H9 (cell line): Measurements from ENCODE around the gene SEMA4C. TPM values are rescaled to one million over a fixed set of nuclear protein-coding genes. Genes with fewer than 3 reads are reported as not detected.

ENCODE experiments used
- DNase-seq: peaks from one replicate; pipeline ENCODE4 v3.0.0-alpha.2; 2017
- H2AFZ ChIP-seq: one replicate; pipeline ENCODE4 v1.6.1; 2013; ENCODE audit warnings: mild to moderate bottlenecking, low read length, control low read depth, moderate library complexity
- H2AK5ac ChIP-seq: 2 replicates; pipeline ENCODE4 v1.6.1; 2013; ENCODE audit warnings: low read length, control low read depth, mixed read lengths; ENCODE audit not compliant: insufficient read length
- H2BK120ac ChIP-seq: one replicate; pipeline ENCODE4 v1.6.1; 2013; ENCODE audit warnings: low read depth, mild to moderate bottlenecking, low read length, control low read depth, inconsistent platforms; ENCODE audit not compliant: poor library complexity, severe bottlenecking
- H2BK12ac ChIP-seq: 2 replicates; pipeline ENCODE4 v1.6.1; 2013; ENCODE audit warnings: low read length, control low read depth, mixed read lengths, low read depth; ENCODE audit not compliant: insufficient read length
- H2BK15ac ChIP-seq: 2 replicates; pipeline ENCODE4 v1.6.1; 2013; ENCODE audit warnings: low read depth, low read length, control low read depth
- H2BK20ac ChIP-seq: one replicate; pipeline ENCODE4 v1.6.1; 2013; ENCODE audit warnings: low read depth, mild to moderate bottlenecking, low read length, control low read depth, inconsistent platforms; ENCODE audit not compliant: poor library complexity, severe bottlenecking
- H2BK5ac ChIP-seq: 2 replicates; pipeline ENCODE4 v1.6.1; 2013; ENCODE audit warnings: low read length, control low read depth, mixed read lengths; ENCODE audit not compliant: insufficient read length
- H3K14ac ChIP-seq: 2 replicates; pipeline ENCODE4 v1.6.1; 2013; ENCODE audit warnings: low read length, control low read depth; ENCODE audit not compliant: insufficient read depth
- H3K18ac ChIP-seq: 2 replicates; pipeline ENCODE4 v1.6.1; 2013; ENCODE audit warnings: low read depth, mild to moderate bottlenecking, mixed read lengths, low read length, control low read depth; ENCODE audit not compliant: insufficient read length
- H3K23ac ChIP-seq: 2 replicates; pipeline ENCODE4 v1.6.1; 2013; ENCODE audit warnings: low read length, control low read depth, mixed read lengths, low read depth; ENCODE audit not compliant: insufficient read length
- H3K23me2 ChIP-seq: 2 replicates; pipeline ENCODE4 v1.6.1; 2013; ENCODE audit warnings: low read depth, mild to moderate bottlenecking, mixed read lengths, low read length, control low read depth; ENCODE audit not compliant: insufficient read length, poor library complexity, severe bottlenecking
- H3K27ac ChIP-seq: 2 replicates; pipeline ENCODE4 v1.5.1; 2013; ENCODE audit warnings: low read length, control low read depth, mixed read lengths, low read depth; ENCODE audit not compliant: insufficient read length
- H3K27me3 ChIP-seq: 2 replicates; pipeline ENCODE4 v1.6.1; 2013; ENCODE audit warnings: low read length, control low read depth, inconsistent platforms; ENCODE audit not compliant: insufficient read depth
- H3K4ac ChIP-seq: 2 replicates; pipeline ENCODE4 v1.6.1; 2013; ENCODE audit warnings: low read depth, mild to moderate bottlenecking, control low read depth, inconsistent platforms, low read length, moderate library complexity
- H3K4me1 ChIP-seq: 2 replicates; pipeline ENCODE4 v1.6.1; 2013; ENCODE audit warnings: low read length, control low read depth, inconsistent platforms; ENCODE audit not compliant: insufficient read depth
- H3K4me2 ChIP-seq: 2 replicates; pipeline ENCODE4 v1.6.1; 2013; ENCODE audit warnings: low read length, control low read depth, mixed read lengths; ENCODE audit not compliant: insufficient read length, insufficient read depth
- H3K56ac ChIP-seq: 2 replicates; pipeline ENCODE4 v1.6.1; 2013; ENCODE audit warnings: low read depth, mild to moderate bottlenecking, mixed read lengths, low read length, control low read depth; ENCODE audit not compliant: insufficient read length
- H3K79me1 ChIP-seq: 2 replicates; pipeline ENCODE4 v1.6.1; 2013; ENCODE audit warnings: low read depth, mild to moderate bottlenecking, moderate library complexity, low read length, control low read depth, inconsistent platforms; ENCODE audit not compliant: insufficient read depth, poor library complexity, severe bottlenecking
- H3K79me2 ChIP-seq: 2 replicates; pipeline ENCODE4 v1.6.1; 2013; ENCODE audit warnings: low read length, control low read depth, inconsistent platforms; ENCODE audit not compliant: insufficient read depth
- H3K9ac ChIP-seq: 2 replicates; pipeline ENCODE4 v1.6.1; 2013; ENCODE audit warnings: low read length, control low read depth, mixed read lengths; ENCODE audit not compliant: insufficient read length; ENCODE audit errors: extremely low read depth
- H3K9me3 ChIP-seq: one replicate; pipeline ENCODE4 v1.6.1; 2013; ENCODE audit warnings: low read depth, low read length, inconsistent platforms; ENCODE audit not compliant: control insufficient read depth
- H3T11ph ChIP-seq: one replicate; pipeline ENCODE4 v1.6.1; 2013; ENCODE audit warnings: mild to moderate bottlenecking, low read length, control low read depth, inconsistent platforms
- H4K20me1 ChIP-seq: one replicate; pipeline ENCODE4 v1.6.1; 2013; ENCODE audit not compliant: control insufficient read depth, insufficient read length, insufficient read depth
- H4K5ac ChIP-seq: 2 replicates; pipeline ENCODE4 v1.6.1; 2013; ENCODE audit warnings: low read depth, mild to moderate bottlenecking, mixed read lengths, low read length, control low read depth; ENCODE audit not compliant: insufficient read length
- H4K8ac ChIP-seq: replicated peaks from 2 replicates; pipeline ENCODE4 v1.6.1; 2013; ENCODE audit warnings: low read length, control low read depth, mixed read lengths, low read depth; ENCODE audit not compliant: insufficient read length
- H4K91ac ChIP-seq: 2 replicates; pipeline ENCODE4 v1.6.1; 2013; ENCODE audit warnings: low read depth, mild to moderate bottlenecking, moderate library complexity, mixed read lengths, low read length, control low read depth; ENCODE audit not compliant: insufficient read length
- H3K27ac Mint-ChIP-seq, 3 experiments: 2 replicates in 2 of 3; 3 replicates in 1 of 3; pipeline ENCODE4 v1.8.0; 2020 to 2021; ENCODE audit warnings: mixed read lengths in 3 of 3, mild to moderate bottlenecking in 1 of 3, moderate library complexity in 1 of 3
- H3K27me3 Mint-ChIP-seq: 2 replicates; pipeline ENCODE4 v1.8.0; 2021; ENCODE audit warnings: low read depth, mild to moderate bottlenecking, moderate library complexity, mixed read lengths
- H3K36me3 Mint-ChIP-seq, 3 experiments: 2 replicates in 2 of 3; 3 replicates in 1 of 3; pipeline ENCODE4 v1.8.0; 2020 to 2021; ENCODE audit warnings: low read depth in 3 of 3, mixed read lengths in 3 of 3; ENCODE audit not compliant: insufficient read depth in 1 of 3
- H3K4me1 Mint-ChIP-seq, 2 experiments: 2 replicates each; pipeline ENCODE4 v1.8.0; 2020; ENCODE audit warnings: mixed read lengths in 2 of 2
- H3K4me3 Mint-ChIP-seq, 2 experiments: 2 replicates in 1 of 2; 3 replicates in 1 of 2; pipeline ENCODE4 v1.8.0; 2020 to 2021; ENCODE audit warnings: mild to moderate bottlenecking in 2 of 2, mixed read lengths in 2 of 2, moderate library complexity in 1 of 2
- H3K9me3 Mint-ChIP-seq, 2 experiments: 2 replicates in 1 of 2; 3 replicates in 1 of 2; pipeline ENCODE4 v1.8.0; 2020; ENCODE audit warnings: mild to moderate bottlenecking in 2 of 2, mixed read lengths in 2 of 2, moderate library complexity in 1 of 2
- WGBS: extraction: QIAGEN DNeasy Blood & Tissue Kit; methylation state at CpG from one replicate; pipeline ENCODE4 v1.1.7; 2013; ENCODE audit warnings: missing lambda C conversion rate, low lambda C conversion rate, mixed read lengths; ENCODE audit not compliant: insufficient read length; ENCODE audit errors: extremely low coverage; 5-methylcytosine and 5-hydroxymethylcytosine counted together
- total RNA-seq: library from RNA; stranded (reverse); gene quantifications from 2 replicates; pipeline ENCODE4 v1.2.1, GENCODE V29; 2021
- TF ChIP-seq, protein P1 (sequence below): fragments of 200-600 bp; sonication (generic); conservative IDR thresholded peaks from 3 replicates; pipeline ENCODE4 v1.8.0; 2021; ENCODE audit warnings: antibody characterized with exemption, mild to moderate bottlenecking

The SEMA4C gene
- total RNA-seq, 1 experiment from 2014 or later = 81.6 TPM

- WGBS = no CpG with 5 or more reads among the region's 8 CpGs
- TF ChIP-seq, protein P1, sequence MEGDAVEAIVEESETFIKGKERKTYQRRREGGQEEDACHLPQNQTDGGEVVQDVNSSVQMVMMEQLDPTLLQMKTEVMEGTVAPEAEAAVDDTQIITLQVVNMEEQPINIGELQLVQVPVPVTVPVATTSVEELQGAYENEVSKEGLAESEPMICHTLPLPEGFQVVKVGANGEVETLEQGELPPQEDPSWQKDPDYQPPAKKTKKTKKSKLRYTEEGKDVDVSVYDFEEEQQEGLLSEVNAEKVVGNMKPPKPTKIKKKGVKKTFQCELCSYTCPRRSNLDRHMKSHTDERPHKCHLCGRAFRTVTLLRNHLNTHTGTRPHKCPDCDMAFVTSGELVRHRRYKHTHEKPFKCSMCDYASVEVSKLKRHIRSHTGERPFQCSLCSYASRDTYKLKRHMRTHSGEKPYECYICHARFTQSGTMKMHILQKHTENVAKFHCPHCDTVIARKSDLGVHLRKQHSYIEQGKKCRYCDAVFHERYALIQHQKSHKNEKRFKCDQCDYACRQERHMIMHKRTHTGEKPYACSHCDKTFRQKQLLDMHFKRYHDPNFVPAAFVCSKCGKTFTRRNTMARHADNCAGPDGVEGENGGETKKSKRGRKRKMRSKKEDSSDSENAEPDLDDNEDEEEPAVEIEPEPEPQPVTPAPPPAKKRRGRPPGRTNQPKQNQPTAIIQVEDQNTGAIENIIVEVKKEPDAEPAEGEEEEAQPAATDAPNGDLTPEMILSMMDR = no peak
- no peak overlapping the region for H3K27ac ChIP-seq
Observed at GRCh38 chr2:96866586-96866985, 3.3 kb downstream of the SEMA4C start.

More at GRCh38 chr2:96866586-96866985, 3.3 kb downstream of the SEMA4C start:
- Histone ChIP-seq H4K5ac (no peak overlapping the region), H3K79me2 (peaks cover 10% of the 10 kb centered on the region; the same call in 1 of the 2 replicates), H2BK20ac (no peak overlapping the region), H4K8ac (no peak overlapping the region), H3K23me2 (peaks cover 16% of the 10 kb centered on the region), H2BK5ac (no peak overlapping the region), H3K18ac (no peak overlapping the region), H3K4me1 (0 out of 2 replicates have a peak, but pooled peaks cover 3% of the 10 kb centered on the region), H4K20me1 (no peaks in the 10 kb centered on the region), H3K4ac (no peak overlapping the region), H2BK12ac (no peak overlapping the region), H3K14ac (no peak overlapping the region), H3K56ac (no peak overlapping the region), H3K9ac (no peak overlapping the region), H3K27me3 (no peaks in the 10 kb centered on the region), H4K91ac (no peak overlapping the region), H3K23ac (no peak overlapping the region), H3K79me1 (peaks cover 10% of the 10 kb centered on the region), H3T11ph (no peak overlapping the region), H3K9me3 (no peaks in the 10 kb centered on the region), H2AFZ (no peak overlapping the region), H2BK15ac (no peak overlapping the region), H2AK5ac (no peak overlapping the region), H3K4me2 (no peak overlapping the region), H2BK120ac (no peak overlapping the region)
- Mint-ChIP-seq H3K36me3 (peaks cover 22 to 52% (median 52%) of the 10 kb centered on the region in 3 experiments), H3K4me3 (peak overlapping the region; percentile 67 to 85), H3K27me3 (no peaks in the 10 kb centered on the region; the same call in 1 of the 2 replicates), H3K27ac (peak overlapping the region in 2 of 3 experiments; percentile 58 to 85; a peak in 2 of 7 replicates), H3K4me1 (peaks cover 15 to 16% of the 10 kb centered on the region in 2 experiments), H3K9me3 (no peaks in the 10 kb centered on the region)
- no peak for DNase-seq
